ENCODE results near the gene BLOC1S6.
A peak's percentile ranks its signal among the peaks of the same experiment; 100 is the strongest.

The BLOC1S6 gene

GRCh38 chr15:45612790-45613415 lies 25.7 kb downstream of the BLOC1S6 start:
- H3K27ac ChIP-seq, result peak overlapping the region; percentile 13
- TF ChIP-seq, protein P1, sequence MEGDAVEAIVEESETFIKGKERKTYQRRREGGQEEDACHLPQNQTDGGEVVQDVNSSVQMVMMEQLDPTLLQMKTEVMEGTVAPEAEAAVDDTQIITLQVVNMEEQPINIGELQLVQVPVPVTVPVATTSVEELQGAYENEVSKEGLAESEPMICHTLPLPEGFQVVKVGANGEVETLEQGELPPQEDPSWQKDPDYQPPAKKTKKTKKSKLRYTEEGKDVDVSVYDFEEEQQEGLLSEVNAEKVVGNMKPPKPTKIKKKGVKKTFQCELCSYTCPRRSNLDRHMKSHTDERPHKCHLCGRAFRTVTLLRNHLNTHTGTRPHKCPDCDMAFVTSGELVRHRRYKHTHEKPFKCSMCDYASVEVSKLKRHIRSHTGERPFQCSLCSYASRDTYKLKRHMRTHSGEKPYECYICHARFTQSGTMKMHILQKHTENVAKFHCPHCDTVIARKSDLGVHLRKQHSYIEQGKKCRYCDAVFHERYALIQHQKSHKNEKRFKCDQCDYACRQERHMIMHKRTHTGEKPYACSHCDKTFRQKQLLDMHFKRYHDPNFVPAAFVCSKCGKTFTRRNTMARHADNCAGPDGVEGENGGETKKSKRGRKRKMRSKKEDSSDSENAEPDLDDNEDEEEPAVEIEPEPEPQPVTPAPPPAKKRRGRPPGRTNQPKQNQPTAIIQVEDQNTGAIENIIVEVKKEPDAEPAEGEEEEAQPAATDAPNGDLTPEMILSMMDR (conservative IDR thresholded peaks at IDR 0.05), result no peak

DNA sequence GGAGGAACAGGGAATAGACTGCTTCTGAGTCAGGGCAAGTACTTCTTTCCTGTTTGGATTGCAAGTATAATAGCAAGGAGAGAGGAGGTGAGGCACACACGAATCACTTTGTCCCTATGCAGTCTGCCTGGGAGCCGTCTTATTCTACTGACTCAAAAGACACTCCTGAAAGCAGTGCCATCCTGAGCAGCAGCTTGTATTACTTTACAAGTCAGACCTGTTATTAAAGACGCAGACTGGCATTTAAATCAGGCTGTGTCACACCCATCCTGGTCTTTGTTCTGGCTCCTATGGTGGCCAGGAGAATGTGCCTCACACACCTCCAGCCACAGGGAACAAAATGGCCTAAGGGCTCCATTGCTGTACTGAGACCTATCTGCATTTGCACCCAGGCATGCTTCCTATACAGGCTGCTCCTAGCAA lies 29.7 kb downstream of the BLOC1S6 start:
- H3K27ac ChIP-seq, result peak overlapping the region; percentile 56
- TF ChIP-seq, protein P1 (conservative IDR thresholded peaks at IDR 0.05), result no peak

- H3K27ac ChIP-seq, result no peak overlapping the region
- TF ChIP-seq, protein P1 (conservative IDR thresholded peaks at IDR 0.05), result no peak
Measured at GRCh38 chr15:45618813-45619212, 31.6 kb downstream of the BLOC1S6 start.

- H3K27ac ChIP-seq, result no peak overlapping the region
- TF ChIP-seq, protein P1 (conservative IDR thresholded peaks at IDR 0.05), result no peak
Measured at GRCh38 chr15:45628136-45628535, 41.0 kb downstream of the BLOC1S6 start.

- TF ChIP-seq, protein P1 (conservative IDR thresholded peaks at IDR 0.05), result no peak
Measured at GRCh38 chr15:45630917-45631691, 43.9 kb downstream of the BLOC1S6 start.

DNA sequence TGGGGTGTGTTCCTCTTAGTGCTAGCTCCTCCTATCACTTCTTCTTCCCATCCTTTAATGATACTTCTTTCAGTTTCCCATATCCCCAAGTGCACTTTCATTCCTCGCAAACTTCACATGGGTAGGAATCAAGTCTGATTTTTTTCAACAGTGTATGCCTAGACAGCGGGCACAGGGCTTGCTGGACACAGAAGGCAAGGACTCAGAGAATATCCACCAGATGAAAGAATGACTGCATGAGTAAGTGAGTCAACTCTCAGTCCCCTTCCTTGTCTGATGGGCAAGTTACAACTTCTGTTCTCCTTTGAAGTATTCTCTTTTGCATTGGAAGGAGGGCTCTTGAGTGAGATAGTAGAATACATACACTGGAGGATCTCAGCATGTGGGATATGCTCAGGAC lies 44.6 kb downstream of the BLOC1S6 start:
- TF ChIP-seq, protein P1 (conservative IDR thresholded peaks at IDR 0.05), result no peak
- H3K27ac ChIP-seq, result peak overlapping the region; percentile 69

More at GRCh38 chr15:45630917-45631691, 43.9 kb downstream of the BLOC1S6 start:
- peak overlapping the region; percentile 69 for H3K27ac ChIP-seq

DNA sequence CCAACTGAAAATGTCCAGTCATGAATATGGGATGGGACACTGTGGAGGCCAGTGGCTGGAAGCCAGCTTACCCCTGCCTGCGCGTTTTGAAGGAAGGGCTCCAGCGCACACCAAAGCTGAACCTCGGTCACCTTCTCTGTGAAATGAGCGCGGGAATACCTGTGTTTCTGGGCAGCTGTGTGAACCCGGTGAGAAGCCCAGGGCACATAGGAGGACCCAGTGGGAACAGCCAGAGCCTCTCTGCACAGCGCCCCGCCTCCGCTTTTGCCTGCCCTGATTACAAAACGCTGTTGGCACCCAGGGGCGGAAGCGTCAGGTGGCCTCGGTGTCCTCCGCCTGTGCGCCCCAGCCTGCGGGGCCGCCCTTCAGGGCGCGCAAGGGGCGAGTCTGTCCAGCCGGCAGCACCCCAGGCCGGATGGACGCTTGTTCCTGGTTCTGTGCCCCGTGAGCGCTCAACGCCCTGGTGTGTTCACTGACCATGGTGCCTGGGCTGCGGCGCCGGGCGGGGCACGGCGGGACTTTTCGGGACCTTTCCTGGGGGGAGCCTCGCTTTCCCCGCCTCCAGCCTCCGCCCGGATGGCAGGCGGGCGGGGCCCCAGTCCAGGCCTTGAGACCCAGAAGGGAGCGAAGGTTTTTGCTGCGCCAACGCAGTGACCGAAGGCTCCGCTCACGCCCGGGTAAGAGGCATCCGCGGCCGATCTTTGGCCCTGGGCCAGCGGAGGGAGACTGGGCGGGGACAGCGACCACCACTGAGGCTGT lies 47.4 kb downstream of the BLOC1S6 start, which contains the start of gene SQOR:
Gene SQOR, plus strand, starts transcription at position 598 of the 759 bp plus-strand sequence. CDS start 23,895 bp downstream, outside the sequence.
- H3K27ac ChIP-seq, result peak within 1 kb of the TSS; percentile 81
- TF ChIP-seq, protein P1 (conservative IDR thresholded peaks at IDR 0.05), result no peak
